HepG2 (cell line): ENCODE data around the gene PROX1. TPM values are rescaled to one million over a fixed set of nuclear protein-coding genes. Genes with fewer than 3 reads are reported as not detected.
A peak's percentile ranks its signal among the peaks of the same experiment; 100 is the strongest.

Experiments used
- AGO1 ChIP-seq: fragments of 200-400 bp; formaldehyde crosslinking; IDR thresholded peaks from 2 replicates; pipeline ENCODE4 v1.6.1; 2017; ENCODE audit warnings: mild to moderate bottlenecking, low read depth, low read length, moderate library complexity; ENCODE audit not compliant: poor library complexity, severe bottlenecking
- CREM ChIP-seq, 2 experiments: sonication (generic) in 1 of 2; formaldehyde crosslinking in 1 of 2; IDR thresholded peaks; 2 replicates each; pipeline versions ENCODE4 v1.4.0 to v1.6.1; 2016 to 2020; ENCODE audit warnings: antibody characterized with exemption in 1 of 2, mild to moderate bottlenecking in 1 of 2, missing genetic modification reagents in 1 of 2
- FOXA1 ChIP-seq, 2 experiments: fragments of 450-650 bp in 1 of 2; sonication (generic) in 1 of 2; formaldehyde crosslinking in 1 of 2; IDR thresholded peaks; 2 replicates each; pipeline versions ENCODE4 v1.4.0 to v1.6.1; 2016 to 2020; ENCODE audit warnings: missing genetic modification reagents in 1 of 2
- HDAC2 ChIP-seq: sonication (generic); formaldehyde crosslinking; IDR thresholded peaks from 2 replicates; pipeline ENCODE4 v1.4.0; 2020; ENCODE audit warnings: missing genetic modification reagents
- HMG20B ChIP-seq: conservative IDR thresholded peaks from 2 replicates; pipeline ENCODE4 v1.6.1; 2016; ENCODE audit warnings: missing genetic modification reagents, missing compliant biosample characterization
- MBNL3 ChIP-seq: fragments of 250-450 bp; sonication (Bioruptor Pico); conservative IDR thresholded peaks from 2 replicates; pipeline ENCODE4 v1.8.0; 2022; ENCODE audit warnings: mild to moderate bottlenecking, inconsistent platforms
- NR2F2 ChIP-seq: IDR thresholded peaks from 2 replicates; pipeline ENCODE4 v1.6.1; 2012; ENCODE audit warnings: low read depth, inconsistent platforms, borderline replicate concordance
- RXRB ChIP-seq: IDR thresholded peaks from 2 replicates; pipeline ENCODE4 v1.6.1; 2016; ENCODE audit warnings: borderline replicate concordance, missing genetic modification reagents, missing compliant biosample characterization
- TARDBP ChIP-seq: sonication (generic); formaldehyde crosslinking; IDR thresholded peaks from 2 replicates; pipeline ENCODE4 v1.8.0; 2022; ENCODE audit warnings: mild to moderate bottlenecking, missing genetic modification reagents
- ZNF326 ChIP-seq: sonication (generic); formaldehyde crosslinking; IDR thresholded peaks from 2 replicates; pipeline ENCODE4 v1.4.0; 2020; ENCODE audit warnings: missing genetic modification reagents, borderline replicate concordance
- ZNF350 ChIP-seq: sonication (generic); formaldehyde crosslinking; IDR thresholded peaks from 2 replicates; pipeline ENCODE4 v1.4.0; 2020; ENCODE audit warnings: mild to moderate bottlenecking, low read depth, missing genetic modification reagents, borderline replicate concordance
- polyA plus RNA-seq, 8 experiments: library from polyadenylated mRNA; depleted of rRNA in 3 of 8; stranded (reverse) in 7 of 8; unstranded in 1 of 8; fragments of >200 nt; fragmentation: Illumina TruSeq in 4 of 8; extraction: Trizol in 4 of 8; gene quantifications; 2 replicates each; pipeline versions ENCODE4 v1.2.1 to v1.2.3, GENCODE V29; 2011 to 2016; ENCODE audit warnings: low read depth in 4 of 8, missing spikeins in 1 of 8, mixed read lengths in 1 of 8; ENCODE audit not compliant: insufficient read depth in 1 of 8
- total RNA-seq, 5 experiments: library from RNA; depleted of rRNA; stranded (reverse); fragments of >200 nt; fragmentation: Illumina TruSeq; extraction: Trizol; gene quantifications; 2 replicates each; pipeline ENCODE4 v1.2.3, GENCODE V29; 2016; ENCODE audit warnings: low read depth in 1 of 5
- TF ChIP-seq, protein P1 (sequence below), 2 experiments: IDR thresholded peaks; 2 replicates each; pipeline ENCODE4 v1.6.1; 2011 to 2012; ENCODE audit warnings: low read length in 2 of 2, borderline replicate concordance in 1 of 2, low read depth in 1 of 2, mild to moderate bottlenecking in 1 of 2, moderate library complexity in 1 of 2
- TF ChIP-seq, protein P2 (sequence below): sonication (generic); formaldehyde crosslinking; IDR thresholded peaks from 2 replicates; pipeline ENCODE4 v1.4.0; 2020; ENCODE audit warnings: missing genetic modification reagents
- TF ChIP-seq, protein P3 (sequence below): sonication (generic); formaldehyde crosslinking; IDR thresholded peaks from 2 replicates; pipeline ENCODE4 v1.5.0; 2020; ENCODE audit warnings: mild to moderate bottlenecking, missing genetic modification reagents, borderline replicate concordance
- TF ChIP-seq, protein P4 (sequence below): sonication (generic); formaldehyde crosslinking; IDR thresholded peaks from 2 replicates; pipeline ENCODE4 v1.5.0; 2020; ENCODE audit warnings: missing genetic modification reagents
- TF ChIP-seq, protein P5 (sequence below): IDR thresholded peaks from 2 replicates; pipeline ENCODE4 v1.6.1; 2018; ENCODE audit warnings: missing genetic modification reagents
- TF ChIP-seq, protein P6 (sequence below): IDR thresholded peaks from 2 replicates; pipeline ENCODE4 v1.6.1; 2016; ENCODE audit warnings: mild to moderate bottlenecking

The PROX1 gene
- total and polyA plus RNA-seq, 2 of the 13 experiments (the other 11 are each of a cell fraction or from before 2014, with no cell fraction given), result 12.3 to 30.2 TPM

DNA sequence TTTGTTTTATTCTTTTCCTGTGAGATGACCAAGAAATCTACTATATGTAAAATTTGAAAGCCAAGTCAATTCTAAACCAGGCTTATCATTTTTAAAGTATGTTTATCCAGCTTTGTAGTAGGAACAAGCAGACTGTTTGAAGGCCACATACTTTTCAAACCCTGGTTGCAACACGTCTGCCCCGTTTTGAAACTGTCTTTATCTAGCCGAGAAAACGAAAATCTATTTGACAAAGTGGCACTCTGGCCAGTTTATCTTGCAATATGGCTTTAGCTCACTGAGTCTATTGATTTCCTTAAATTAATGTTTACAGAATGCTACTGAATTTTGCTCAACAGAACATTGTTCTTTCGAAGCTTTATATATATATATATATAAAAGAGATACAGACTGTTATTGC is 39.7 kb downstream of the PROX1 start (continued):
- TF ChIP-seq RXRB (CRISPR knock-in tag) (peak; percentile 66; the same call in 1 of the 2 replicates), HDAC2 (CRISPR knock-in tag) (peak; percentile 65; the same call in 1 of the 2 replicates), MBNL3 (CRISPR knock-in tag) (no peak), AGO1 (no peak), CREM (IDR thresholded peaks at IDR 0.05) (peak; percentile 95), CREM (CRISPR knock-in tag; IDR thresholded peaks at IDR 0.05) (no peak), ZNF350 (CRISPR knock-in tag) (no peak), FOXA1 (IDR thresholded peaks at IDR 0.05) (no peak), FOXA1 (CRISPR knock-in tag; IDR thresholded peaks at IDR 0.05) (peak; percentile 63; the same call in 1 of the 2 replicates), HMG20B (CRISPR knock-in tag) (peak; percentile 50; the same call in 1 of the 2 replicates), TARDBP (CRISPR knock-in tag) (0 out of 2 replicates have a peak, but pooled peaks have one; percentile 22), NR2F2 (peak; percentile 88), ZNF326 (CRISPR knock-in tag) (no peak)
- TF ChIP-seq, protein P1, sequence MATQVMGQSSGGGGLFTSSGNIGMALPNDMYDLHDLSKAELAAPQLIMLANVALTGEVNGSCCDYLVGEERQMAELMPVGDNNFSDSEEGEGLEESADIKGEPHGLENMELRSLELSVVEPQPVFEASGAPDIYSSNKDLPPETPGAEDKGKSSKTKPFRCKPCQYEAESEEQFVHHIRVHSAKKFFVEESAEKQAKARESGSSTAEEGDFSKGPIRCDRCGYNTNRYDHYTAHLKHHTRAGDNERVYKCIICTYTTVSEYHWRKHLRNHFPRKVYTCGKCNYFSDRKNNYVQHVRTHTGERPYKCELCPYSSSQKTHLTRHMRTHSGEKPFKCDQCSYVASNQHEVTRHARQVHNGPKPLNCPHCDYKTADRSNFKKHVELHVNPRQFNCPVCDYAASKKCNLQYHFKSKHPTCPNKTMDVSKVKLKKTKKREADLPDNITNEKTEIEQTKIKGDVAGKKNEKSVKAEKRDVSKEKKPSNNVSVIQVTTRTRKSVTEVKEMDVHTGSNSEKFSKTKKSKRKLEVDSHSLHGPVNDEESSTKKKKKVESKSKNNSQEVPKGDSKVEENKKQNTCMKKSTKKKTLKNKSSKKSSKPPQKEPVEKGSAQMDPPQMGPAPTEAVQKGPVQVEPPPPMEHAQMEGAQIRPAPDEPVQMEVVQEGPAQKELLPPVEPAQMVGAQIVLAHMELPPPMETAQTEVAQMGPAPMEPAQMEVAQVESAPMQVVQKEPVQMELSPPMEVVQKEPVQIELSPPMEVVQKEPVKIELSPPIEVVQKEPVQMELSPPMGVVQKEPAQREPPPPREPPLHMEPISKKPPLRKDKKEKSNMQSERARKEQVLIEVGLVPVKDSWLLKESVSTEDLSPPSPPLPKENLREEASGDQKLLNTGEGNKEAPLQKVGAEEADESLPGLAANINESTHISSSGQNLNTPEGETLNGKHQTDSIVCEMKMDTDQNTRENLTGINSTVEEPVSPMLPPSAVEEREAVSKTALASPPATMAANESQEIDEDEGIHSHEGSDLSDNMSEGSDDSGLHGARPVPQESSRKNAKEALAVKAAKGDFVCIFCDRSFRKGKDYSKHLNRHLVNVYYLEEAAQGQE (IDR thresholded peaks at IDR 0.05; ENCODE audit: borderline replicate concordance in 1 of 2, low read depth in 1 of 2, low read length in 2 of 2), result peak in 1 of 2 experiments; percentile 58; a peak in 2 of 4 replicates
- TF ChIP-seq, protein P2, sequence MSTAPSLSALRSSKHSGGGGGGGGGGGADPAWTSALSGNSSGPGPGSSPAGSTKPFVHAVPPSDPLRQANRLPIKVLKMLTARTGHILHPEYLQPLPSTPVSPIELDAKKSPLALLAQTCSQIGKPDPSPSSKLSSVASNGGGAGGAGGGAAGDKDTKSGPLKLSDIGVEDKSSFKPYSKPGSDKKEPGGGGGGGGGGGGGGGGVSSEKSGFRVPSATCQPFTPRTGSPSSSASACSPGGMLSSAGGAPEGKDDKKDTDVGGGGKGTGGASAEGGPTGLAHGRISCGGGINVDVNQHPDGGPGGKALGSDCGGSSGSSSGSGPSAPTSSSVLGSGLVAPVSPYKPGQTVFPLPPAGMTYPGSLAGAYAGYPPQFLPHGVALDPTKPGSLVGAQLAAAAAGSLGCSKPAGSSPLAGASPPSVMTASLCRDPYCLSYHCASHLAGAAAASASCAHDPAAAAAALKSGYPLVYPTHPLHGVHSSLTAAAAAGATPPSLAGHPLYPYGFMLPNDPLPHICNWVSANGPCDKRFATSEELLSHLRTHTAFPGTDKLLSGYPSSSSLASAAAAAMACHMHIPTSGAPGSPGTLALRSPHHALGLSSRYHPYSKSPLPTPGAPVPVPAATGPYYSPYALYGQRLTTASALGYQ (CRISPR knock-in tag), result peak; percentile 80; the same call in 1 of the 2 replicates
- TF ChIP-seq, protein P3, sequence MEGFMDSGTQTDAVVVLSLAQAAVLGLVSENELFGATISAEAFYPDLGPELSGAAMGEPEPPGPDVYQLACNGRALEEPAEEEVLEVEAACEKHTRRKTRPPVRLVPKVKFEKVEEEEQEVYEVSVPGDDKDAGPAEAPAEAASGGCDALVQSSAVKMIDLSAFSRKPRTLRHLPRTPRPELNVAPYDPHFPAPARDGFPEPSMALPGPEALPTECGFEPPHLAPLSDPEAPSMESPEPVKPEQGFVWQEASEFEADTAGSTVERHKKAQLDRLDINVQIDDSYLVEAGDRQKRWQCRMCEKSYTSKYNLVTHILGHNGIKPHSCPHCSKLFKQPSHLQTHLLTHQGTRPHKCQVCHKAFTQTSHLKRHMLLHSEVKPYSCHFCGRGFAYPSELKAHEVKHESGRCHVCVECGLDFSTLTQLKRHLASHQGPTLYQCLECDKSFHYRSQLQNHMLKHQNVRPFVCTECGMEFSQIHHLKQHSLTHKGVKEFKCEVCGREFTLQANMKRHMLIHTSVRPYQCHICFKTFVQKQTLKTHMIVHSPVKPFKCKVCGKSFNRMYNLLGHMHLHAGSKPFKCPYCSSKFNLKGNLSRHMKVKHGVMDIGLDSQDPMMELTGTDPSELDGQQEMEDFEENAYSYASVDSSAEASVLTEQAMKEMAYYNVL (CRISPR knock-in tag), result peak; percentile 61; the same call in 1 of the 2 replicates
- TF ChIP-seq, protein P4, sequence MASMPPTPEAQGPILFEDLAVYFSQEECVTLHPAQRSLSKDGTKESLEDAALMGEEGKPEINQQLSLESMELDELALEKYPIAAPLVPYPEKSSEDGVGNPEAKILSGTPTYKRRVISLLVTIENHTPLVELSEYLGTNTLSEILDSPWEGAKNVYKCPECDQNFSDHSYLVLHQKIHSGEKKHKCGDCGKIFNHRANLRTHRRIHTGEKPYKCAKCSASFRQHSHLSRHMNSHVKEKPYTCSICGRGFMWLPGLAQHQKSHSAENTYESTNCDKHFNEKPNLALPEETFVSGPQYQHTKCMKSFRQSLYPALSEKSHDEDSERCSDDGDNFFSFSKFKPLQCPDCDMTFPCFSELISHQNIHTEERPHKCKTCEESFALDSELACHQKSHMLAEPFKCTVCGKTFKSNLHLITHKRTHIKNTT (CRISPR knock-in tag), result no peak
- TF ChIP-seq, protein P5, sequence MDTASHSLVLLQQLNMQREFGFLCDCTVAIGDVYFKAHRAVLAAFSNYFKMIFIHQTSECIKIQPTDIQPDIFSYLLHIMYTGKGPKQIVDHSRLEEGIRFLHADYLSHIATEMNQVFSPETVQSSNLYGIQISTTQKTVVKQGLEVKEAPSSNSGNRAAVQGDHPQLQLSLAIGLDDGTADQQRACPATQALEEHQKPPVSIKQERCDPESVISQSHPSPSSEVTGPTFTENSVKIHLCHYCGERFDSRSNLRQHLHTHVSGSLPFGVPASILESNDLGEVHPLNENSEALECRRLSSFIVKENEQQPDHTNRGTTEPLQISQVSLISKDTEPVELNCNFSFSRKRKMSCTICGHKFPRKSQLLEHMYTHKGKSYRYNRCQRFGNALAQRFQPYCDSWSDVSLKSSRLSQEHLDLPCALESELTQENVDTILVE, result 0 out of 2 replicates have a peak, but pooled peaks have one; percentile 51
- TF ChIP-seq, protein P6, sequence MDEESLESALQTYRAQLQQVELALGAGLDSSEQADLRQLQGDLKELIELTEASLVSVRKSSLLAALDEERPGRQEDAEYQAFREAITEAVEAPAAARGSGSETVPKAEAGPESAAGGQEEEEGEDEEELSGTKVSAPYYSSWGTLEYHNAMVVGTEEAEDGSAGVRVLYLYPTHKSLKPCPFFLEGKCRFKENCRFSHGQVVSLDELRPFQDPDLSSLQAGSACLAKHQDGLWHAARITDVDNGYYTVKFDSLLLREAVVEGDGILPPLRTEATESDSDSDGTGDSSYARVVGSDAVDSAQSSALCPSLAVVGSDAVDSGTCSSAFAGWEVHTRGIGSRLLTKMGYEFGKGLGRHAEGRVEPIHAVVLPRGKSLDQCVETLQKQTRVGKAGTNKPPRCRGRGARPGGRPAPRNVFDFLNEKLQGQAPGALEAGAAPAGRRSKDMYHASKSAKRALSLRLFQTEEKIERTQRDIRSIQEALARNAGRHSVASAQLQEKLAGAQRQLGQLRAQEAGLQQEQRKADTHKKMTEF (CRISPR knock-in tag), result peak; percentile 66
